K562 (cell line): ENCODE data around the gene ASXL2. TPM values are rescaled to one million over a fixed set of nuclear protein-coding genes. Genes with fewer than 3 reads are reported as not detected.

Experiments
- ATAC-seq: fragments of 200-7000 bp; cut with Tn5 transposase; 3 replicates; pipeline ENCODE4 v1.9.1; 2020; ENCODE audit warnings: moderate library complexity
- BruUV-seq: library from RNA; stranded (reverse); fragments of 400-500 nt; replicated peaks from 2 replicates; lab custom pipeline; 2021; lab: Mats Ljungman, UMichigan
- CTCF ChIA-PET: fragments of 300-600 bp; formaldehyde crosslinking; extraction: SDS; loops from one replicate; lab custom pipeline; 2021; ENCODE audit warnings: low intra/inter-chr PET ratio; lab: Yijun Ruan, JAX
- POLR2A ChIA-PET: fragments of 300-600, 350-650 bp; sonication (Branson Sonifier 250); formaldehyde crosslinking; extraction: SDS; loops from one replicate; lab custom pipeline; 2021; ENCODE audit warnings: antibody characterized with exemption, inconsistent platforms; lab: Yijun Ruan, JAX
- DNase-seq, 4 experiments: peaks; one replicate each; pipeline versions ENCODE4 v3.0.0 to v3.0.0-alpha.2; 2011 to 2018; ENCODE audit warnings: low spot score in 3 of 4, mixed read lengths in 3 of 4; ENCODE audit errors: extremely low read depth in 1 of 4
- FAIRE-seq: peaks from 2 replicates; lab custom pipeline; 2011; peaks lifted over from hg19 to GRCh38; lab: Jason Lieb, UNC
- H2AFZ ChIP-seq: 2 replicates; pipeline ENCODE4 v1.6.0; 2011; ENCODE audit warnings: low read depth, low read length, control low read depth, inconsistent platforms
- H3K27ac ChIP-seq: fragments of 200-600 bp; 3 replicates; pipeline ENCODE4 v1.8.0; 2011; ENCODE audit warnings: low read depth, mild to moderate bottlenecking, control low read depth, inconsistent platforms, low read length, moderate library complexity, mixed read lengths; ENCODE audit errors: extremely low read depth
- H3K27me3 ChIP-seq, 2 experiments: fragments of 300-600 bp in 1 of 2; 2 replicates in 1 of 2; 3 replicates in 1 of 2; pipeline versions ENCODE4 v1.6.0 to v1.8.0; 2011; ENCODE audit warnings: inconsistent platforms in 2 of 2, low read length in 2 of 2, mild to moderate bottlenecking in 1 of 2, mixed read lengths in 1 of 2, moderate library complexity in 1 of 2; ENCODE audit not compliant: control insufficient read depth in 2 of 2, insufficient read depth in 2 of 2
- H3K36me3 ChIP-seq: fragments of 300-600 bp; 3 replicates; pipeline ENCODE4 v1.8.0; 2011; ENCODE audit warnings: mild to moderate bottlenecking, low read length, inconsistent platforms; ENCODE audit not compliant: control insufficient read depth, insufficient read depth
- H3K4me1 ChIP-seq, 2 experiments: fragments of 200-600 bp in 1 of 2; replicated peaks in 1 of 2; 2 replicates in 1 of 2; 3 replicates in 1 of 2; pipeline versions ENCODE4 v1.5.1 to v1.8.0; 2011; ENCODE audit warnings: inconsistent platforms in 2 of 2, low read length in 2 of 2, mild to moderate bottlenecking in 1 of 2, mixed read lengths in 1 of 2, moderate library complexity in 1 of 2; ENCODE audit not compliant: control insufficient read depth in 2 of 2, insufficient read depth in 2 of 2
- H3K4me2 ChIP-seq: 2 replicates; pipeline ENCODE4 v1.6.1; 2011; ENCODE audit warnings: low read length, control low read depth, inconsistent platforms, mixed read lengths; ENCODE audit not compliant: insufficient read depth
- H3K4me3 ChIP-seq: fragments of 200-600 bp; sonication (generic), shearing (Covaris generic); 2 replicates; pipeline ENCODE4 v1.5.1; 2016; ENCODE audit warnings: control low read depth, inconsistent platforms
- H3K79me2 ChIP-seq: fragments of 200-600 bp; 3 replicates; pipeline ENCODE4 v1.8.0; 2011; ENCODE audit warnings: low read length, inconsistent platforms; ENCODE audit not compliant: control insufficient read depth, insufficient read depth
- H3K9ac ChIP-seq, 2 experiments: 2 replicates each; pipeline versions ENCODE4 v1.6.0 to v1.6.1; 2011; ENCODE audit warnings: low read depth in 2 of 2, low read length in 2 of 2, control low read depth in 1 of 2, inconsistent platforms in 1 of 2, mild to moderate bottlenecking in 1 of 2, mixed read lengths in 1 of 2; ENCODE audit not compliant: insufficient read depth in 1 of 2
- H3K9me1 ChIP-seq: one replicate; pipeline ENCODE4 v1.6.0; 2011; ENCODE audit warnings: inconsistent platforms, mild to moderate bottlenecking, low read length, moderate library complexity; ENCODE audit not compliant: control insufficient read depth, insufficient read depth
- H3K9me3 ChIP-seq: replicated peaks from 2 replicates; pipeline ENCODE4 v1.5.1; 2011; ENCODE audit warnings: low read depth, low read length, inconsistent platforms; ENCODE audit not compliant: control insufficient read depth, insufficient read depth
- H4K20me1 ChIP-seq: replicated peaks from 2 replicates; pipeline ENCODE4 v1.6.1; 2011; ENCODE audit warnings: low read length, inconsistent platforms, mixed read lengths; ENCODE audit not compliant: control insufficient read depth, insufficient read depth
- ARID4B ChIP-seq: sonication (generic); formaldehyde crosslinking; IDR thresholded peaks from 2 replicates; pipeline ENCODE4 v1.8.0; 2022; ENCODE audit warnings: mild to moderate bottlenecking, missing genetic modification reagents
- BDP1 ChIP-seq: IDR thresholded peaks from 3 replicates; pipeline ENCODE4 v1.6.1; 2011; ENCODE audit not compliant: insufficient read length, insufficient read depth
- E2F3 ChIP-seq: fragments of 250-450 bp; sonication (Bioruptor Pico); IDR thresholded peaks from 2 replicates; pipeline ENCODE4 v1.4.0; 2020; ENCODE audit warnings: mild to moderate bottlenecking
- EGR1 ChIP-seq: fragments of 450-650 bp; conservative IDR thresholded peaks from 2 replicates; pipeline ENCODE4 v1.6.1; 2017; ENCODE audit warnings: mild to moderate bottlenecking
- FUS ChIP-seq: fragments of 200-400 bp; formaldehyde crosslinking; optimal IDR thresholded peaks from 2 replicates; pipeline ENCODE3; 2017; ENCODE audit warnings: low read depth, low read length
- MAFG ChIP-seq: fragments of 450-650 bp; conservative IDR thresholded peaks from 2 replicates; pipeline ENCODE4 v1.6.1; 2016; ENCODE audit warnings: missing genetic modification characterization, missing compliant biosample characterization
- PPARD ChIP-seq: fragments of 250-450 bp; sonication (Bioruptor Pico); IDR thresholded peaks from 2 replicates; pipeline ENCODE4 v1.8.0; 2022; ENCODE audit warnings: inconsistent platforms, mild to moderate bottlenecking, moderate library complexity
- RB1 ChIP-seq: fragments of 450-650 bp; IDR thresholded peaks from 2 replicates; pipeline ENCODE4 v1.6.1; 2017; ENCODE audit warnings: low read depth, mild to moderate bottlenecking
- RBM17 ChIP-seq: fragments of 200-400 bp; formaldehyde crosslinking; IDR thresholded peaks from 2 replicates; pipeline ENCODE4 v1.6.1; 2017; ENCODE audit warnings: low read depth, mild to moderate bottlenecking, low read length, borderline replicate concordance
- RFX1 ChIP-seq: fragments of 450-650 bp; IDR thresholded peaks from 2 replicates; pipeline ENCODE4 v1.6.1; 2016; ENCODE audit warnings: mild to moderate bottlenecking, moderate library complexity
- SMAD1 ChIP-seq: fragments of 150-350 bp; IDR thresholded peaks from 2 replicates; pipeline ENCODE4 v1.6.1; 2014; ENCODE audit warnings: low read length, low read depth; ENCODE audit not compliant: partially characterized antibody
- SOX6 ChIP-seq: fragments of 450-650 bp; IDR thresholded peaks from 2 replicates; pipeline ENCODE4 v1.6.1; 2014; ENCODE audit warnings: mild to moderate bottlenecking
- ZBTB43 ChIP-seq: sonication (generic); formaldehyde crosslinking; IDR thresholded peaks from 2 replicates; pipeline ENCODE4 v1.8.0; 2023; ENCODE audit warnings: mild to moderate bottlenecking, missing genetic modification reagents
- ZNF282 ChIP-seq: sonication (generic); formaldehyde crosslinking; IDR thresholded peaks from 2 replicates; pipeline ENCODE4 v1.8.1; 2023; ENCODE audit warnings: missing genetic modification reagents
- ZNF57 ChIP-seq: fragments of 450-650 bp; formaldehyde crosslinking; IDR thresholded peaks from 2 replicates; pipeline ENCODE4 v1.4.0; 2020; ENCODE audit warnings: mild to moderate bottlenecking, moderate library complexity
- ZNF655 ChIP-seq: fragments of 250-450 bp; sonication (Bioruptor Pico); IDR thresholded peaks from 2 replicates; pipeline ENCODE4 v1.5.0; 2021
- WGBS: fragments of 100-300 bp; shearing (Covaris generic); methylation state at CpG from one replicate; pipeline ENCODE4 v1.1.6; 2016; ENCODE audit warnings: low coverage, mixed read lengths; ENCODE audit not compliant: insufficient coverage; ENCODE audit errors: missing lambda C conversion rate; 5-methylcytosine and 5-hydroxymethylcytosine counted together
- in situ Hi-C: fragments of 300-500 bp; cut with MboI; formaldehyde crosslinking; loops from 4 replicates; pipeline ENCODE4 v1.15.0; 2018; ENCODE audit warnings: inconsistent platforms, mixed read lengths
- intact Hi-C: fragments of 100-400 bp; cut with micrococcal nuclease; formaldehyde crosslinking; loops from 2 replicates; pipeline ENCODE4 v1.14.2; 2022
- polyA plus RNA-seq, 8 experiments: library from polyadenylated mRNA; depleted of rRNA in 4 of 8; stranded (reverse) in 5 of 8; unstranded in 3 of 8; fragments of >200 nt; fragmentation: Nextera tagmentation in 2 of 8; fragmentation: Illumina TruSeq in 1 of 8; extraction: Ambion mirVana in 2 of 8; extraction: Trizol in 1 of 8; gene quantifications; 2 replicates each; pipeline versions ENCODE4 v1.2.1 to v1.2.3, GENCODE V29; 2011 to 2014; ENCODE audit warnings: inconsistent platforms in 1 of 8, missing spikeins in 1 of 8
- total RNA-seq, 7 experiments: library from RNA; depleted of rRNA in 6 of 7; stranded (reverse); fragments of >200 nt in 6 of 7; fragmentation: Illumina TruSeq in 2 of 7; extraction: Trizol in 2 of 7; gene quantifications; 2 replicates each; pipeline versions ENCODE4 v1.2.1 to v1.2.3, GENCODE V29; 2011 to 2021; ENCODE audit warnings: low replicate concordance in 1 of 7

Gene ASXL2
- total and polyA plus RNA-seq, 9 of the 15 experiments (the other 6 are each of a cell fraction or from before 2014, with no cell fraction given), result 2.2 to 25.9 (median 9.0) TPM

- no TSS peak for BruUV-seq
- DNase-seq, result peak in 1 of 4 experiments; percentile 2
- FAIRE-seq, result peak; percentile 69
- ATAC-seq, result no peak; the same call in 2 of the 3 replicates
- in situ Hi-C loops (no loop called here), intact Hi-C loops (no loop called here)
- H3K27me3 ChIP-seq, result no peaks in the 10 kb centered on the region
- POLR2A ChIA-PET, result interaction anchor here (1.0 to 1.1 kb wide), 2 partner anchors 10 to 12 kb away, joined by 3 to 6 read pairs; no protein-coding TSS in a partner anchor
- no peaks in the 10 kb centered on the region for H3K9me1 ChIP-seq
- H3K9ac ChIP-seq, result no peak overlapping the region
- H2AFZ ChIP-seq, result peak overlapping the region; percentile 53; the same call in 1 of the 2 replicates
- no peaks in the 10 kb centered on the region for H3K79me2 ChIP-seq
- peaks cover 0 to 4% of the 10 kb centered on the region in 2 experiments; a peak in 2 of 5 replicates for H3K4me1 ChIP-seq
- H3K36me3 ChIP-seq, result no peaks in the 10 kb centered on the region
- H4K20me1 ChIP-seq, result no peaks in the 10 kb centered on the region
- CTCF ChIA-PET, result no interaction called here
- no peaks in the 10 kb centered on the region for H3K9me3 ChIP-seq
- no peak overlapping the region for H3K4me3 ChIP-seq
- 53% methylated on average over 2 of the region's 2 CpGs for WGBS
- H3K4me2 ChIP-seq, result no peak overlapping the region
- H3K27ac ChIP-seq, result no peak overlapping the region
- no peak for TF ChIP-seq ZBTB43 (CRISPR knock-in tag)
- no peak for TF ChIP-seq SMAD1
- no peak for TF ChIP-seq MAFG
- TF ChIP-seq RB1, result no peak
- TF ChIP-seq ARID4B (CRISPR knock-in tag), result no peak
- no peak for TF ChIP-seq ZNF57
- TF ChIP-seq SOX6, result no peak
- no peak for TF ChIP-seq BDP1
- no peak for TF ChIP-seq E2F3 (CRISPR knock-in tag)
- no peak for TF ChIP-seq ZNF282 (CRISPR knock-in tag)
- no peak for TF ChIP-seq RFX1
- no peak for TF ChIP-seq FUS
- no peak for TF ChIP-seq ZNF655 (CRISPR knock-in tag)
- no peak for TF ChIP-seq EGR1
- TF ChIP-seq PPARD (CRISPR knock-in tag), result no peak
- TF ChIP-seq RBM17, result no peak
Measured at GRCh38 chr2:25905126-25905525, 26.8 kb upstream of the ASXL2 start.
